Measurements from ENCODE around the gene MEIS1. TPM values are rescaled to one million over a fixed set of nuclear protein-coding genes. Genes with fewer than 3 reads are reported as not detected.

MEIS1 gene
- total RNA-seq, 1 experiment from 2014 or later = 0.66 TPM

DNA sequence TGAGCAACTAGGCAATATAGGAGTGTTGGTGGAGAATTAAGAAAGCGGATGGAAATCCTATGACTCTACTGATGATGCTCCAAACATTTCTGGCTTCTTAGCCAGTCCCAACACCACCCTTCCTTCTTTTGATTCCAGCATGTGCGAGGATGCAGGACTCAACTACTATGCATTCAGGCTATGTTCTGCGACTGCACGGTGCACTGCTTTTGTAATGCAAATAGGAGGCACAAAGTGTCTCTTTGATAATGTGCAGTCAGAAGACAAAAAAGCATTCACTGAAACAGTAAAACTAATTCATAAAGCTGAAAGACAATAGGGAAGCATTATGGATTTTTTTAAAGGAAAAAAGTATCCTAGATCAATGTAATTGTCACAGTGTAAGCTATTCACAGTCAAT, 106.7 kb downstream of the MEIS1 start:
- H3K4ac ChIP-seq (ENCODE audit: low read depth, low read length) = no peak overlapping the region
- no peak overlapping the region for H4K91ac ChIP-seq (ENCODE audit: insufficient read length, low read depth, low read length)
- H3K23ac ChIP-seq (ENCODE audit: insufficient read length, low read depth, low read length) = no peak overlapping the region
- no peaks in the 10 kb centered on the region for H3K79me2 ChIP-seq (ENCODE audit: insufficient read depth, low read length)
- H3K27me3 ChIP-seq (ENCODE audit: insufficient read depth, low read length) = no peaks in the 10 kb centered on the region
- H3K56ac ChIP-seq (ENCODE audit: insufficient read length, low read depth, low read length) = no peak overlapping the region
- H2BK12ac ChIP-seq (ENCODE audit: insufficient read length, low read depth, low read length) = no peak overlapping the region
- no CpG with 5 or more reads among the region's 4 CpGs for WGBS (ENCODE audit: extremely low coverage, insufficient read length, low lambda C conversion rate)
- Mint-ChIP-seq H3K27me3 (ENCODE audit: low read depth) (no peaks in the 10 kb centered on the region), H3K4me1 (peaks cover 30 to 34% of the 10 kb centered on the region in 2 experiments), H3K27ac (no peak overlapping the region), H3K36me3 (ENCODE audit: insufficient read depth in 1 of 3, low read depth in 3 of 3) (no peaks in the 10 kb centered on the region), H3K9me3 (no peaks in the 10 kb centered on the region), H3K4me3 (no peak overlapping the region)
- no peak overlapping the region for H3K9ac ChIP-seq (ENCODE audit: extremely low read depth, insufficient read length, low read length)
- H4K5ac ChIP-seq (ENCODE audit: insufficient read length, low read depth, low read length) = no peak overlapping the region
- peaks cover 7% of the 10 kb centered on the region for H3K4me1 ChIP-seq (ENCODE audit: insufficient read depth, low read length)
- no peaks in the 10 kb centered on the region for H4K20me1 ChIP-seq (ENCODE audit: control insufficient read depth, insufficient read depth, insufficient read length)
- no peak overlapping the region for H2BK20ac ChIP-seq (ENCODE audit: low read depth, low read length, poor library complexity, severe bottlenecking)
- H2AK5ac ChIP-seq (ENCODE audit: insufficient read length, low read length) = no peak overlapping the region
- TF ChIP-seq, protein P1, sequence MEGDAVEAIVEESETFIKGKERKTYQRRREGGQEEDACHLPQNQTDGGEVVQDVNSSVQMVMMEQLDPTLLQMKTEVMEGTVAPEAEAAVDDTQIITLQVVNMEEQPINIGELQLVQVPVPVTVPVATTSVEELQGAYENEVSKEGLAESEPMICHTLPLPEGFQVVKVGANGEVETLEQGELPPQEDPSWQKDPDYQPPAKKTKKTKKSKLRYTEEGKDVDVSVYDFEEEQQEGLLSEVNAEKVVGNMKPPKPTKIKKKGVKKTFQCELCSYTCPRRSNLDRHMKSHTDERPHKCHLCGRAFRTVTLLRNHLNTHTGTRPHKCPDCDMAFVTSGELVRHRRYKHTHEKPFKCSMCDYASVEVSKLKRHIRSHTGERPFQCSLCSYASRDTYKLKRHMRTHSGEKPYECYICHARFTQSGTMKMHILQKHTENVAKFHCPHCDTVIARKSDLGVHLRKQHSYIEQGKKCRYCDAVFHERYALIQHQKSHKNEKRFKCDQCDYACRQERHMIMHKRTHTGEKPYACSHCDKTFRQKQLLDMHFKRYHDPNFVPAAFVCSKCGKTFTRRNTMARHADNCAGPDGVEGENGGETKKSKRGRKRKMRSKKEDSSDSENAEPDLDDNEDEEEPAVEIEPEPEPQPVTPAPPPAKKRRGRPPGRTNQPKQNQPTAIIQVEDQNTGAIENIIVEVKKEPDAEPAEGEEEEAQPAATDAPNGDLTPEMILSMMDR (conservative IDR thresholded peaks at IDR 0.05) = no peak
- H3K27ac ChIP-seq (ENCODE audit: insufficient read length, low read depth, low read length) = no peak overlapping the region
- H3K18ac ChIP-seq (ENCODE audit: insufficient read length, low read depth, low read length) = no peak overlapping the region
- H3K9me3 ChIP-seq (ENCODE audit: control insufficient read depth, low read depth, low read length) = no peaks in the 10 kb centered on the region
- H3K4me2 ChIP-seq (ENCODE audit: insufficient read depth, insufficient read length, low read length) = no peak overlapping the region
- H2AFZ ChIP-seq (ENCODE audit: low read length) = no peak overlapping the region
- H3T11ph ChIP-seq (ENCODE audit: low read length) = no peak overlapping the region
- no peak overlapping the region for H2BK5ac ChIP-seq (ENCODE audit: insufficient read length, low read length)
- H3K23me2 ChIP-seq (ENCODE audit: insufficient read length, low read depth, low read length, poor library complexity, severe bottlenecking) = peaks cover 3% of the 10 kb centered on the region
- H3K14ac ChIP-seq (ENCODE audit: insufficient read depth, low read length) = no peak overlapping the region
- no peak overlapping the region for H2BK120ac ChIP-seq (ENCODE audit: low read depth, low read length, poor library complexity, severe bottlenecking)
- H3K79me1 ChIP-seq (ENCODE audit: insufficient read depth, low read depth, low read length, poor library complexity, severe bottlenecking) = no peaks in the 10 kb centered on the region
- DNase-seq = no peak
- H2BK15ac ChIP-seq (ENCODE audit: low read depth, low read length) = no peak overlapping the region
- no peak overlapping the region for H4K8ac ChIP-seq (replicated peaks; ENCODE audit: insufficient read length, low read depth, low read length)

Measured in H9 (cell line).